Body of pancreas (tissue), 4 donors: ENCODE data around the gene SUMF2.

ENCODE experiments used
- POLR2A ChIP-seq, 3 donors: fragments of 450-650 bp; IDR thresholded peaks; one replicate each; pipeline ENCODE4 v1.6.1; 2016; ENCODE audit warnings: antibody characterized with exemption in 3 of 3, mild to moderate bottlenecking in 2 of 3
- TF ChIP-seq, protein P1 (sequence below), 7 experiments: fragments of 450-650 bp in 4 of 7; fragments of 200-600 bp in 3 of 7; sonication (generic) in 3 of 7; IDR thresholded peaks; one replicate each; pipeline ENCODE4 v1.5.1; 2016 to 2019; ENCODE audit warnings: antibody characterized with exemption in 7 of 7

DNA sequence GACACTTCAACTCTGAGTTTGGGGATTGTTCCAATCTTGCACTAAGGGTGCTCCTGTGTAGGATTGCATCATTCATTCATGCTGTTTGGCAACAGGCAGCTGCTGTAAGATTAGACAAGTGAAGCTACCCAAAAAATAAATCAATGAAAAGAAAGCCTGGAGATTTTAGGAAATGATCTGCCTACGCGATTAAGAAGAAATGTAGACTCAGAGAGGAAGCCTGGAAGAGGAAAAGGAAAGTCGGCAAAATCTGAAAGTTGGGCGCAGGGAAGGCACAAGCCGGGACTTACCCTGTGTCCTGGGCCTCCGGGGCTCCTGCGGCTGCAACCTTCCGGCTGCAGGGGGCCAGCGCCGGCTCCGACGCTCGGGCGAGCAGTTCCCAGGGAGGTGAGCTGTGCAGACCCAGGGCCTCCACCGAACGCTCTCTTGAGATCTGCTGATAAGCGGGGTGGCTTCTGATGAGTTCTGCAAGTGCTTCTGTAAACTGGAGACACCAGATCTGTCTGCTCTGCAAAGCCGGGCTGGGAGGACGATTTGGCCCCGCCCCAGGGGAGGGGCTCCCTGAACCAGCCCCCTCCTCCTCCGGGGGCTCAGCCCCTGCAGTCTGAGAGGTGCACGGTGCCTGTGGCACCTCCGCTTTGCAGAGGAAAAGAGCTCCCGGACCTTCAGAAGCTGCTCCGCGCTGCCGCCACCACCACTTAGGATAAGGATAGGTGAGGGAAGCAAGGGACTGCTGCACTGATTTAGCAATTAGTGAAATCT is 30.2 kb upstream of the SUMF2 start:
- TF ChIP-seq, protein P1, sequence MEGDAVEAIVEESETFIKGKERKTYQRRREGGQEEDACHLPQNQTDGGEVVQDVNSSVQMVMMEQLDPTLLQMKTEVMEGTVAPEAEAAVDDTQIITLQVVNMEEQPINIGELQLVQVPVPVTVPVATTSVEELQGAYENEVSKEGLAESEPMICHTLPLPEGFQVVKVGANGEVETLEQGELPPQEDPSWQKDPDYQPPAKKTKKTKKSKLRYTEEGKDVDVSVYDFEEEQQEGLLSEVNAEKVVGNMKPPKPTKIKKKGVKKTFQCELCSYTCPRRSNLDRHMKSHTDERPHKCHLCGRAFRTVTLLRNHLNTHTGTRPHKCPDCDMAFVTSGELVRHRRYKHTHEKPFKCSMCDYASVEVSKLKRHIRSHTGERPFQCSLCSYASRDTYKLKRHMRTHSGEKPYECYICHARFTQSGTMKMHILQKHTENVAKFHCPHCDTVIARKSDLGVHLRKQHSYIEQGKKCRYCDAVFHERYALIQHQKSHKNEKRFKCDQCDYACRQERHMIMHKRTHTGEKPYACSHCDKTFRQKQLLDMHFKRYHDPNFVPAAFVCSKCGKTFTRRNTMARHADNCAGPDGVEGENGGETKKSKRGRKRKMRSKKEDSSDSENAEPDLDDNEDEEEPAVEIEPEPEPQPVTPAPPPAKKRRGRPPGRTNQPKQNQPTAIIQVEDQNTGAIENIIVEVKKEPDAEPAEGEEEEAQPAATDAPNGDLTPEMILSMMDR (IDR thresholded peaks at IDR 0.05) = peak in 4 of 7 experiments; percentile 20 to 44 (median 38)
- peak in 1 of 3 donors; percentile 22 for TF ChIP-seq POLR2A (IDR thresholded peaks at IDR 0.05)
